Loucy (cell line): ENCODE results near the gene CHRD.
A peak's percentile ranks its signal among the peaks of the same experiment; 100 is the strongest.

Experiments used
- H2AFZ ChIP-seq: fragments of 200-600 bp; sonication (generic); 2 replicates; pipeline ENCODE4 v1.6.0; 2016; ENCODE audit warnings: antibody characterized with exemption, mild to moderate bottlenecking, low read length, moderate library complexity
- H3F3A ChIP-seq: fragments of 200-600 bp; 2 replicates; pipeline ENCODE4 v1.6.0; 2016; ENCODE audit warnings: antibody characterized with exemption, low read depth, mild to moderate bottlenecking
- H3K27me3 ChIP-seq: fragments of 200-600 bp; sonication (generic); 2 replicates; pipeline ENCODE4 v1.6.1; 2014; ENCODE audit warnings: low read length, mild to moderate bottlenecking; ENCODE audit not compliant: insufficient read depth, poor library complexity, severe bottlenecking
- H3K36me3 ChIP-seq: fragments of 200-600 bp; sonication (generic); 2 replicates; pipeline ENCODE4 v1.6.1; 2016; ENCODE audit warnings: low read length; ENCODE audit not compliant: insufficient read depth
- H3K4me1 ChIP-seq: fragments of 200-600 bp; sonication (generic); 2 replicates; pipeline ENCODE4 v1.5.1; 2014; ENCODE audit warnings: low read length, mild to moderate bottlenecking; ENCODE audit not compliant: insufficient read depth, poor library complexity, severe bottlenecking
- H3K4me2 ChIP-seq: fragments of 200-600 bp; sonication (generic); 2 replicates; pipeline ENCODE4 v1.6.0; 2014; ENCODE audit warnings: antibody characterized with exemption, low read length, low read depth, mild to moderate bottlenecking; ENCODE audit not compliant: poor library complexity, severe bottlenecking
- H3K4me3 ChIP-seq: fragments of 200-600 bp; sonication (generic); 2 replicates; pipeline ENCODE4 v1.5.1; 2014; ENCODE audit warnings: low read length, mild to moderate bottlenecking, mixed read lengths; ENCODE audit not compliant: poor library complexity, severe bottlenecking
- H3K79me2 ChIP-seq: fragments of 200-600 bp; sonication (generic); 2 replicates; pipeline ENCODE4 v1.6.1; 2014; ENCODE audit warnings: low read length; ENCODE audit not compliant: insufficient read depth
- H3K9ac ChIP-seq: fragments of 200-600 bp; sonication (generic); 2 replicates; pipeline ENCODE4 v1.6.0; 2014; ENCODE audit warnings: mild to moderate bottlenecking, low read depth, low read length, moderate library complexity; ENCODE audit not compliant: poor library complexity, severe bottlenecking
- H3K9me2 ChIP-seq: fragments of 200-600 bp; sonication (generic); replicated peaks from 2 replicates; pipeline ENCODE4 v1.6.1; 2016; ENCODE audit warnings: low read depth, low read length, mixed read lengths
- H3K9me3 ChIP-seq: fragments of 200-600 bp; sonication (generic); 2 replicates; pipeline ENCODE4 v1.6.1; 2014; ENCODE audit warnings: mild to moderate bottlenecking, antibody characterized with exemption, low read length, low read depth; ENCODE audit not compliant: insufficient read depth
- H4K20me1 ChIP-seq: fragments of 200-600 bp; sonication (generic); 2 replicates; pipeline ENCODE4 v1.6.0; 2014; ENCODE audit warnings: antibody characterized with exemption, low read length, mild to moderate bottlenecking; ENCODE audit not compliant: insufficient read depth, poor library complexity, severe bottlenecking
- EZH2phosphoT487 ChIP-seq: fragments of 200-600 bp; IDR thresholded peaks from 2 replicates; pipeline ENCODE4 v1.6.1; 2018; ENCODE audit warnings: antibody characterized with exemption, mild to moderate bottlenecking, moderate library complexity, borderline replicate concordance
- TF ChIP-seq, protein P1 (sequence below): fragments of 200-600 bp; sonication (generic); conservative IDR thresholded peaks from 2 replicates; pipeline ENCODE4 v1.5.1; 2014; ENCODE audit warnings: mild to moderate bottlenecking, antibody characterized with exemption, low read length

CHRD gene

DNA sequence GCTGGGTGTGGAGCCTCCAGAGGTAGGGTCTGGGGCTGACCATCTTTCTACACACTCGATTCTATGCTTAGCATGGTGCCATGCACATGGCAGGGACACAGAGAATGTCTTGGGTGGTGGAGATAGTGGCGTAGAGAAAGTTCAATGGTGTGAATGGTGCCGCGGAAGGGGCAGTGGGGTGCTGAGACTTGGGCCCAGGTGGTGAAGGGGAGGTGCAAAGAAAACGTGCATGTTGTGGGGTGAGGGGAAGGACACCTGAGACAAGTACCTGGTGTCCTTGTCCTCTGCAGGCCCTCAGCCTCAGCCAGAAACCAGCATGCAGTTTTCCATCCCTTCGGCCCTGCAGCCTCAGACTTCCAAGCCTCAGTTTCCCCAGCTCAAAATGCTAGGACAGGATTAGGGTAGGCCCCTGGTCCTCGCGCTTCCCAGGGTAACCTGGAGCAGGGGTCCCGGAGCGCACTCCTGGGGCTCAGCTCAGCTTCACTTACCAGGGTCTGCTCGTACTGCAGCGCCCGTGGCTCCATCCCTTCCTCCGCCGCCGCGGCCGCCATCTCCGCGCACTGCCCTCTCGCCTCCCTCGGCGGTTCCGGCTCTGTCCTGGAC is 18.8 kb upstream of the CHRD start:
- TF ChIP-seq EZH2phosphoT487: no peak
- TF ChIP-seq, protein P1, sequence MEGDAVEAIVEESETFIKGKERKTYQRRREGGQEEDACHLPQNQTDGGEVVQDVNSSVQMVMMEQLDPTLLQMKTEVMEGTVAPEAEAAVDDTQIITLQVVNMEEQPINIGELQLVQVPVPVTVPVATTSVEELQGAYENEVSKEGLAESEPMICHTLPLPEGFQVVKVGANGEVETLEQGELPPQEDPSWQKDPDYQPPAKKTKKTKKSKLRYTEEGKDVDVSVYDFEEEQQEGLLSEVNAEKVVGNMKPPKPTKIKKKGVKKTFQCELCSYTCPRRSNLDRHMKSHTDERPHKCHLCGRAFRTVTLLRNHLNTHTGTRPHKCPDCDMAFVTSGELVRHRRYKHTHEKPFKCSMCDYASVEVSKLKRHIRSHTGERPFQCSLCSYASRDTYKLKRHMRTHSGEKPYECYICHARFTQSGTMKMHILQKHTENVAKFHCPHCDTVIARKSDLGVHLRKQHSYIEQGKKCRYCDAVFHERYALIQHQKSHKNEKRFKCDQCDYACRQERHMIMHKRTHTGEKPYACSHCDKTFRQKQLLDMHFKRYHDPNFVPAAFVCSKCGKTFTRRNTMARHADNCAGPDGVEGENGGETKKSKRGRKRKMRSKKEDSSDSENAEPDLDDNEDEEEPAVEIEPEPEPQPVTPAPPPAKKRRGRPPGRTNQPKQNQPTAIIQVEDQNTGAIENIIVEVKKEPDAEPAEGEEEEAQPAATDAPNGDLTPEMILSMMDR: no peak
- no peaks in the 10 kb centered on the region for H3K27me3 ChIP-seq
- H2AFZ ChIP-seq: peak overlapping the region; percentile 75
- peak overlapping the region; percentile 86 for H3K4me2 ChIP-seq
- H3K79me2 ChIP-seq: peaks cover 40% of the 10 kb centered on the region
- H3K4me3 ChIP-seq: peak overlapping the region; percentile 85
- no peaks in the 10 kb centered on the region for H3K9me2 ChIP-seq
- H3K4me1 ChIP-seq: peaks cover 23% of the 10 kb centered on the region
- H4K20me1 ChIP-seq: peaks cover 15% of the 10 kb centered on the region
- no peaks in the 10 kb centered on the region for H3K36me3 ChIP-seq
- no peaks in the 10 kb centered on the region for H3F3A ChIP-seq
- no peaks in the 10 kb centered on the region for H3K9me3 ChIP-seq
- peak overlapping the region; percentile 68 for H3K9ac ChIP-seq

GRCh38 chr3:184361532-184361931 is 18.3 kb upstream of the CHRD start, which contains the start of the genes CLCN2 and POLR2H:
Gene CLCN2 (minus strand): TSS chr3:184361605. CDS start chr3:184361479, 126 bp downstream.
Gene POLR2H (plus strand): TSS chr3:184361710. CDS start chr3:184363493, 1,783 bp downstream.
- Histone ChIP-seq H3K27me3 (no peaks in the 10 kb centered on the region), H3K79me2 (peaks cover 43% of the 10 kb centered on the region), H3K4me3 (peak within 1 kb of the TSS; percentile 85), H3K4me1 (peaks cover 24% of the 10 kb centered on the region), H3K9me2 (no peaks in the 10 kb centered on the region), H2AFZ (peak within 1 kb of the TSS; percentile 90), H3K4me2 (peak within 1 kb of the TSS; percentile 86), H4K20me1 (peaks cover 15% of the 10 kb centered on the region), H3F3A (no peaks in the 10 kb centered on the region), H3K36me3 (peaks cover under 1% of the 10 kb centered on the region; the same call in 1 of the 2 replicates), H3K9ac (peak within 1 kb of the TSS; percentile 91), H3K9me3 (no peaks in the 10 kb centered on the region)
- TF ChIP-seq, protein P1: no peak
- no peak for TF ChIP-seq EZH2phosphoT487

- H3K4me3 ChIP-seq: peak overlapping the region; percentile 85
- peaks cover 43% of the 10 kb centered on the region for H3K79me2 ChIP-seq
- no peaks in the 10 kb centered on the region for H3K27me3 ChIP-seq
- peak overlapping the region; percentile 73 for H3K4me2 ChIP-seq
- TF ChIP-seq EZH2phosphoT487: no peak
- TF ChIP-seq, protein P1: no peak
- H2AFZ ChIP-seq: peak overlapping the region; percentile 90
- peaks cover 4% of the 10 kb centered on the region; the same call in 1 of the 2 replicates for H3K36me3 ChIP-seq
- no peaks in the 10 kb centered on the region for H3K9me3 ChIP-seq
- no peaks in the 10 kb centered on the region for H3F3A ChIP-seq
- H3K4me1 ChIP-seq: peaks cover 26% of the 10 kb centered on the region
- H3K9ac ChIP-seq: peak overlapping the region; percentile 91
- no peaks in the 10 kb centered on the region for H3K9me2 ChIP-seq
- H4K20me1 ChIP-seq: peaks cover 15% of the 10 kb centered on the region
These were observed 17.8 kb upstream of the CHRD start for GRCh38 chr3:184361932-184362667.
